Testis (tissue), 3 donors: Measurements from ENCODE around the gene ALG14. TPM values are rescaled to one million over a fixed set of nuclear protein-coding genes. Genes with fewer than 3 reads are reported as not detected.

Experiments
- DNase-seq: peaks from one replicate; pipeline ENCODE4 v3.0.0-alpha.2; 2019
- H3K27ac ChIP-seq, 2 donors: fragments of 200-600 bp; sonication (generic); one replicate each; pipeline ENCODE4 v1.5.1; 2019
- H3K27me3 ChIP-seq: fragments of 200-600 bp; sonication (generic); one replicate; pipeline ENCODE4 v1.5.1; 2019
- H3K36me3 ChIP-seq: fragments of 200-600 bp; sonication (generic); one replicate; pipeline ENCODE4 v1.5.1; 2017; ENCODE audit warnings: low read depth; ENCODE audit errors: missing control alignments
- H3K4me1 ChIP-seq: fragments of 200-600 bp; sonication (generic); one replicate; pipeline ENCODE4 v1.5.1; 2019
- H3K4me3 ChIP-seq, 2 donors: fragments of 200-600 bp; sonication (generic); one replicate each; pipeline ENCODE4 v1.5.1; 2017 to 2019
- H3K9me3 ChIP-seq: fragments of 200-600 bp; sonication (generic); one replicate; pipeline ENCODE4 v1.5.1; 2017
- POLR2A ChIP-seq: fragments of 450-650 bp; IDR thresholded peaks from one replicate; pipeline ENCODE4 v1.6.1; 2017; ENCODE audit warnings: antibody characterized with exemption, mild to moderate bottlenecking, moderate library complexity
- whole genome bisulfite sequencing, 2 donors: methylation state at CpG; one replicate each; pipeline ENCODE4 v1.1.5; 2018; 5-methylcytosine and 5-hydroxymethylcytosine counted together
- intact Hi-C: fragments of 100-400 bp; cut with DNase I; formaldehyde crosslinking; loops from one replicate; pipeline ENCODE4 v1.15.1; 2023; ENCODE audit warnings: low total_unique reads
- polyA plus RNA-seq: library from polyadenylated mRNA; stranded (reverse); fragments of 350-450 nt; fragmentation: Illumina TruSeq; extraction: RNeasy Lipid Tissue Mini Kit (QIAGEN cat#74804); gene quantifications from one replicate; pipeline ENCODE4 v1.2.3, GENCODE V29; 2014; ENCODE audit warnings: low read depth, low replicate concordance; ENCODE audit not compliant: insufficient read depth
- total RNA-seq, 2 donors: library from RNA; depleted of rRNA; stranded (reverse); fragments of >200 nt; gene quantifications; one replicate each; pipeline ENCODE4 v1.2.3, GENCODE V29; 2016
- TF ChIP-seq, protein P1 (sequence below), 3 experiments: fragments of 450-650 bp in 2 of 3; fragments of 200-600 bp in 1 of 3; sonication (generic) in 1 of 3; IDR thresholded peaks; one replicate each; pipeline ENCODE4 v1.5.1; 2016 to 2019; ENCODE audit warnings: antibody characterized with exemption in 3 of 3, mild to moderate bottlenecking in 2 of 3, moderate library complexity in 1 of 3

Gene ALG14
- total and polyA plus RNA-seq, 3 donors from 2014 or later, result 3.3 to 24.1 (median 5.3) TPM

DNA sequence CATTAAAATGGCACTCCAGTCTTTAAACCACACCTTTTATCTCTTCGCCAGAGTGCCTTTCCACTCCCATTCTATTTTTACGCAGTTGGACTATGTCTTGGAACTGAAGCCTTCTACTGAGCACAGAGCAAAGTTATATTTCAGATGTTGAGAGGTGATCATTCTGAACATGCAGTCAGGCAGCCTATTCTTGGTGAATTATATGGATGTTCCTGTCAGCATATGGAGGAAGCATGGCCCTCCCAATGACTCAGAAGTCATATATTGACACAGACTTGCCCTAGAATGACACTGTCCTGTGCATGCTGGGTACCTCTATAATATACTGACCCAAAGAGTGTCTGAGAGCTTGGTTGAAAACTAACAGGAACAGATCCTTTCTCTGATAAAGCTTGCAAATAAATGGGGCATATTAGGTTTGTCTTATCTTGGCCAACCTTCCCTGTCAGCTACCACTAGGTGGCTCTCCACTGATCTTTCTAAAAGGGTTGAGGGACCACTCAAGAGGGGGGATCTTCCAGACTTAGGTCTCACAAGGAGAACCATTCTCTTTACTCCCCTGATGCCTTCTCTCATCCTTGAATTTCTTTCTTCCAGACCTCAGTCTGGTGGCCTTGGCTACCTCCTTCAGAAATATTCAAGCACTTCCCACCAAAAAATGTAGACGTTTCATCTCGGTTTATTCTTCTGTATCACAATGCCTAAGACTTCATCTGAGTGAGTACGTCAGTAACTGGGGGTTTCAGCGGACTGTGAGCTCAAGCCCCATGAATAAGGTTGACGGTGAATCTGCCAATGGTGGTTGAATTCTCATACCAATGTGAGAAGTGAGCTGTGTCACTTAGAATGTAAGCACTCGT, 11.8 kb upstream of the ALG14 start:
- H3K4me3 ChIP-seq, result no peak overlapping the region
- no peaks in the 10 kb centered on the region for H3K27me3 ChIP-seq
- no peak for DNase-seq
- WGBS, 2 donors, result 66 to 75% methylated on average over 8 of the region's 8 CpGs
- H3K27ac ChIP-seq, result no peak overlapping the region
- H3K4me1 ChIP-seq, result no peaks in the 10 kb centered on the region
- TF ChIP-seq POLR2A, result no peak
- TF ChIP-seq, protein P1, sequence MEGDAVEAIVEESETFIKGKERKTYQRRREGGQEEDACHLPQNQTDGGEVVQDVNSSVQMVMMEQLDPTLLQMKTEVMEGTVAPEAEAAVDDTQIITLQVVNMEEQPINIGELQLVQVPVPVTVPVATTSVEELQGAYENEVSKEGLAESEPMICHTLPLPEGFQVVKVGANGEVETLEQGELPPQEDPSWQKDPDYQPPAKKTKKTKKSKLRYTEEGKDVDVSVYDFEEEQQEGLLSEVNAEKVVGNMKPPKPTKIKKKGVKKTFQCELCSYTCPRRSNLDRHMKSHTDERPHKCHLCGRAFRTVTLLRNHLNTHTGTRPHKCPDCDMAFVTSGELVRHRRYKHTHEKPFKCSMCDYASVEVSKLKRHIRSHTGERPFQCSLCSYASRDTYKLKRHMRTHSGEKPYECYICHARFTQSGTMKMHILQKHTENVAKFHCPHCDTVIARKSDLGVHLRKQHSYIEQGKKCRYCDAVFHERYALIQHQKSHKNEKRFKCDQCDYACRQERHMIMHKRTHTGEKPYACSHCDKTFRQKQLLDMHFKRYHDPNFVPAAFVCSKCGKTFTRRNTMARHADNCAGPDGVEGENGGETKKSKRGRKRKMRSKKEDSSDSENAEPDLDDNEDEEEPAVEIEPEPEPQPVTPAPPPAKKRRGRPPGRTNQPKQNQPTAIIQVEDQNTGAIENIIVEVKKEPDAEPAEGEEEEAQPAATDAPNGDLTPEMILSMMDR (IDR thresholded peaks at IDR 0.05), result peak in 2 of 3 experiments; percentile 48 to 54
- H3K36me3 ChIP-seq, result no peaks in the 10 kb centered on the region
- H3K9me3 ChIP-seq, result no peaks in the 10 kb centered on the region
- intact Hi-C loops, result no loop called here

DNA sequence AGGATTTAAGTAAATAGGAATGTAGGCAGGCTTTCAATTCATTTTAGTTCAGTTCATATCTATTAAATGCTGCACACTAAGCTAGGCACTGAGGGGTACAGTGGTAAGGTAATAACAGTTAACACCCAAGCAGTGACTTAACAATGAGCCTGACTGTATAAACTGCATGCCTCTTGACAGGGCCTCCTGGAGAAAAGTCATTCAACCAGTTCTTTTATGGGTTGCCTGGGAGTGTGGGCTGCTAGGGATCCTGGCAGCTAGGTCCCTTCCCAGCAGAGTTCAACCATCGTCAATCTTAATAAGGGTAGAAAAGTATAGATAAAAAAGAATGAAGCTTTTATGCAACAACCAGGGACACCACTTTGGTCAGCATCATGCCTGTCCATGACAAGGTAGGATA, 8.1 kb upstream of the ALG14 start:
- TF ChIP-seq, protein P1 (IDR thresholded peaks at IDR 0.05), result no peak
- TF ChIP-seq POLR2A, result no peak
- Histone ChIP-seq H3K27me3 (no peaks in the 10 kb centered on the region), H3K4me3 (no peak overlapping the region), H3K4me1 (no peaks in the 10 kb centered on the region), H3K9me3 (no peaks in the 10 kb centered on the region), H3K36me3 (no peaks in the 10 kb centered on the region), H3K27ac (no peak overlapping the region)
- WGBS, 2 donors, result 58 to 81% methylated on average over 1 of the region's 1 CpG
- no peak for DNase-seq
- intact Hi-C loops, result no loop called here

DNA sequence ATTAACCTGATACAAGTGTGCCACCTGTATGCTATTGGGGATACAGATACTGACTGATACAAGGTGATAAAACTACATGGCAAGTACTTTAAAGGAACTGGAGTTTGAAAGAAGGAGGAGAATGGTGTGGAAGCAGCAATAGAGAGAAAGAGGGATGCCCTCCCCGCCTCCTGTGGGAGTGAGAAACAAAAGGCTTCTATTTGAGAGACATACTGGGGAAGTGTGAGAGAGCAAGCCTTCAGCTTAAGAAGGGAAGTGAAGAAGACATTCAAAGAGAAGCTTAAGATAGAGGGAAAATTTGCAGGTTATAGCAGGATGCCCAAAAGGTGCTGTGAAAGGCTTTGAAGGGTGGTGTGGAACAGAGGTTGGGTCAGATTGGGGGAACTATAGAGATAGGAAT, 7.7 kb upstream of the ALG14 start:
- TF ChIP-seq, protein P1 (IDR thresholded peaks at IDR 0.05), result no peak
- TF ChIP-seq POLR2A, result no peak
- Histone ChIP-seq H3K4me3 (no peak overlapping the region), H3K27ac (no peak overlapping the region), H3K36me3 (no peaks in the 10 kb centered on the region), H3K4me1 (no peaks in the 10 kb centered on the region), H3K27me3 (no peaks in the 10 kb centered on the region), H3K9me3 (no peaks in the 10 kb centered on the region)
- 70 to 73% methylated on average over 1 of the region's 1 CpG for WGBS, 2 donors
- DNase-seq, result no peak
- intact Hi-C loops, result no loop called here

DNA sequence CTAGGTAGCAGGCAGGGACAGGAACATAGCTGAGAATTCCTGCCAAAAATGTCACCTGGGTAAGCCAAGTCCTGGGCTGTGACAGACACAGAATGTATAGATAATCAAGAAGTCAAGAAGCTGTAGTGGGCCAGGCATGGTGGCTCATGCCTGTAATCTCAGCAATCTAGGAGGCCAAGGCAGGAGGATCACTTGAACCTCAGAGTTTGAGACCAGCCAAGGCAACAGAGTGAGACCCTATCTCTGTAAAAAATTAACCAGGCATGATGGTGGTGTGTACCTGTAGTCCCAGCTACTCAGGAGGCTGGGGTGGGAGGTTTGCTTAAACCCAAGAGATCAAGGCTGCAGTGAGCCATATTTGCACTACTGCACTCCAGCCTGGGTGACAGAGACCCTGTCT, 3.3 kb upstream of the ALG14 start:
- H3K4me3 ChIP-seq, result no peak overlapping the region
- intact Hi-C loops, result no loop called here
- no peaks in the 10 kb centered on the region for H3K4me1 ChIP-seq
- H3K36me3 ChIP-seq, result no peaks in the 10 kb centered on the region
- no peaks in the 10 kb centered on the region for H3K27me3 ChIP-seq
- no peaks in the 10 kb centered on the region for H3K9me3 ChIP-seq
- DNase-seq, result no peak
- TF ChIP-seq, protein P1 (IDR thresholded peaks at IDR 0.05), result no peak
- TF ChIP-seq POLR2A, result no peak
- H3K27ac ChIP-seq, result no peak overlapping the region

DNA sequence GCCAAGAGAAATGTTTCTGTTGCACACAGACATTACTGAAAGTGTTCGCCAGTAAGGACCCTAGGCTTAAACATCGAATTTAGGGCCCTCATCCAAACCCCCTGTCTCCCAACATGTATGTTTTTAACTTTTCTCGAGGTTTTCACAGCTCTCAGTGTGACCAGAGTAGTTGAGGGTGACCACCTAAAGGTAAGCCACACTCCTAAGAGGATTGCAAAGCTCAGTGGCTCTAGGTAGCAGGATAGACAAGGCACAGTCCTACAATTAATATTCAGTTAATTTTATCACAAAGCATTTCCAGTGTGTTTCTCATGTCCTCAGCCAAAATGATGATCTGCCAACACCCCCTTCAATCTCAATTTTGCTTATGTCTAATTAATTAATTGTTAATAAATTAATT, 695 bp upstream of the ALG14 start:
- Histone ChIP-seq H3K9me3 (no peaks in the 10 kb centered on the region), H3K27ac (peak overlapping the region in 1 of 2 donors; percentile 87), H3K4me3 (peak overlapping the region; percentile 68 to 98), H3K27me3 (no peaks in the 10 kb centered on the region), H3K4me1 (no peaks in the 10 kb centered on the region), H3K36me3 (no peaks in the 10 kb centered on the region)
- no peak for DNase-seq
- TF ChIP-seq, protein P1 (IDR thresholded peaks at IDR 0.05), result no peak
- no peak for TF ChIP-seq POLR2A
- intact Hi-C loops, result no loop called here
- WGBS, 2 donors, result 8 to 13% methylated on average over 3 of the region's 3 CpGs
